ENCODE results near the gene GPC1. TPM values are rescaled to one million over a fixed set of nuclear protein-coding genes. Genes with fewer than 3 reads are reported as not detected.

The GPC1 gene
- total and polyA plus RNA-seq, 10 of the 15 experiments (the other 5 are each of a cell fraction or from before 2014, with no cell fraction given): 0.06 to 0.77 (median 0.23) TPM; not detected in 3

DNA sequence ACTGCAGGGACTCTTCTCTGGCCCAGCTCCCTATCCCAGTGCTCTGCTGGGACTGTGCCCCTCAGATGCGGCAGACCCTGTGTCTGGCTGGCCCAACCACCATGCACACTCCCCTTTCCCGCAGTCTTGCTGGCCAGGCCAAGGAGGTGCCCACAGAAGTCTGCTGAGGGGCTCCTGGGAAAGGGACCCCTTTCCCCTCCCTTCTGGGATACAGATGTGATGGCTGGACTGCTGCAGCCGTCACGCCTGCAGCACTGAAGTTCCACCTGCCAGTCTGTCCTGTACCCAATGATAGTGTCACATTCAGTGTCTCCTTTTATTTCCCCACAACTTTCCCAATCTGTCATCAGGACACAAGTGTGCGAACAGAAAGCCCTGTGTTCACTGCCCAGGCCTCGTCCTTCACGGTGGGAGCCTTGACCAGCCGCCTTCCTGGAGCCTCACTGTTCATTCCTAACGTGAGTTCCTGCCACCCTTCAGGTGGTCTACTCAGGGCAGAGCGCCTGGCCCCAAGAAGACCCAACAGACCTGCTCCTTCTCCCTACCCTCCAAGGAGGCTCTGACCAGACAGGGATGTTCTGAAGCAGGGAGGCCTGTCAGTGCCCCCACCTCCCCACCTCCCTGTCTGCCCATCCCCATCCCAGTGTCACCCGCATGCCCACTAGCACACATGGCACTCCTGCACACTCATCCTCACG, 75.2 kb downstream of the GPC1 start:
- ChIA-PET SMC1A (ENCODE audit: uncharacterized antibody, unreplicated experiment) (no interaction called here), RAD21 (ENCODE audit: unreplicated experiment) (no interaction called here), POLR2A (no interaction called here), CTCF (no interaction called here)
- WGBS (ENCODE audit: insufficient coverage, insufficient replicate concordance, low lambda C conversion rate, missing lambda C conversion rate): 98% methylated on average over 12 of the region's 12 CpGs
- Histone ChIP-seq H4K20me1 (ENCODE audit: control insufficient read depth, insufficient read depth) (no peaks in the 10 kb centered on the region), H3K27ac (ENCODE audit: control insufficient read depth, insufficient read depth) (no peak overlapping the region), H2AFZ (ENCODE audit: control insufficient read depth, low read depth, low read length) (no peak overlapping the region), H3K79me2 (ENCODE audit: control insufficient read depth, insufficient read depth, low read length) (no peaks in the 10 kb centered on the region), H3K9ac (ENCODE audit: control insufficient read depth, insufficient read depth, low read length) (no peak overlapping the region), H3K4me2 (ENCODE audit: control insufficient read depth, insufficient read depth) (no peak overlapping the region), H3K4me1 (ENCODE audit: control insufficient read depth, insufficient read depth, low read length) (peaks cover 10% of the 10 kb centered on the region), H3K36me3 (ENCODE audit: control insufficient read depth in 2 of 2, insufficient read depth in 2 of 2, low read length in 1 of 2) (no peaks in the 10 kb centered on the region), H3K27me3 (replicated peaks in 1 of 2; ENCODE audit: control insufficient read depth in 2 of 2, insufficient read depth in 2 of 2, low read length in 1 of 2) (no peaks in the 10 kb centered on the region), H3K4me3 (no peak overlapping the region), H3K9me3 (replicated peaks; ENCODE audit: control insufficient read depth, insufficient read depth, low read length) (no peaks in the 10 kb centered on the region)
- ATAC-seq (no peak), FAIRE-seq (no peak), DNase-seq (ENCODE audit: low read depth, low spot score) (no peak)
- intact Hi-C loops (cut with micrococcal nuclease; ENCODE audit: unreplicated experiment) (loop anchor here (5.0 to 10.0 kb wide), 3 partner anchors 57 to 224 kb away; partner anchors contain the start of gene RNPEPL1), in situ Hi-C loops (cut with MboI) (loop anchor here (25.0 kb wide), 1 partner anchor 327 kb away; no protein-coding TSS in a partner anchor)
- TF ChIP-seq E2F8 (IDR thresholded peaks at IDR 0.05; ENCODE audit: low read depth, partially characterized antibody) (no peak), EZH2 (IDR thresholded peaks at IDR 0.05; ENCODE audit: borderline replicate concordance, control insufficient read depth, low read depth, low read length) (no peak), PRDM15 (CRISPR knock-in tag; IDR thresholded peaks at IDR 0.05) (no peak), IRF4 (IDR thresholded peaks at IDR 0.05; ENCODE audit: low read depth, low read length) (no peak), RAD51 (IDR thresholded peaks at IDR 0.05) (no peak)
- TF ChIP-seq, protein P1, sequence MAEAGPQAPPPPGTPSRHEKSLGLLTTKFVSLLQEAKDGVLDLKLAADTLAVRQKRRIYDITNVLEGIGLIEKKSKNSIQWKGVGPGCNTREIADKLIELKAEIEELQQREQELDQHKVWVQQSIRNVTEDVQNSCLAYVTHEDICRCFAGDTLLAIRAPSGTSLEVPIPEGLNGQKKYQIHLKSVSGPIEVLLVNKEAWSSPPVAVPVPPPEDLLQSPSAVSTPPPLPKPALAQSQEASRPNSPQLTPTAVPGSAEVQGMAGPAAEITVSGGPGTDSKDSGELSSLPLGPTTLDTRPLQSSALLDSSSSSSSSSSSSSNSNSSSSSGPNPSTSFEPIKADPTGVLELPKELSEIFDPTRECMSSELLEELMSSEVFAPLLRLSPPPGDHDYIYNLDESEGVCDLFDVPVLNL (IDR thresholded peaks at IDR 0.05; ENCODE audit: low read depth, low read length): no peak
- BruUV-seq (replicated peaks): no TSS peak
